ENCODE results near the gene SSC5D.

The SSC5D gene

DNA sequence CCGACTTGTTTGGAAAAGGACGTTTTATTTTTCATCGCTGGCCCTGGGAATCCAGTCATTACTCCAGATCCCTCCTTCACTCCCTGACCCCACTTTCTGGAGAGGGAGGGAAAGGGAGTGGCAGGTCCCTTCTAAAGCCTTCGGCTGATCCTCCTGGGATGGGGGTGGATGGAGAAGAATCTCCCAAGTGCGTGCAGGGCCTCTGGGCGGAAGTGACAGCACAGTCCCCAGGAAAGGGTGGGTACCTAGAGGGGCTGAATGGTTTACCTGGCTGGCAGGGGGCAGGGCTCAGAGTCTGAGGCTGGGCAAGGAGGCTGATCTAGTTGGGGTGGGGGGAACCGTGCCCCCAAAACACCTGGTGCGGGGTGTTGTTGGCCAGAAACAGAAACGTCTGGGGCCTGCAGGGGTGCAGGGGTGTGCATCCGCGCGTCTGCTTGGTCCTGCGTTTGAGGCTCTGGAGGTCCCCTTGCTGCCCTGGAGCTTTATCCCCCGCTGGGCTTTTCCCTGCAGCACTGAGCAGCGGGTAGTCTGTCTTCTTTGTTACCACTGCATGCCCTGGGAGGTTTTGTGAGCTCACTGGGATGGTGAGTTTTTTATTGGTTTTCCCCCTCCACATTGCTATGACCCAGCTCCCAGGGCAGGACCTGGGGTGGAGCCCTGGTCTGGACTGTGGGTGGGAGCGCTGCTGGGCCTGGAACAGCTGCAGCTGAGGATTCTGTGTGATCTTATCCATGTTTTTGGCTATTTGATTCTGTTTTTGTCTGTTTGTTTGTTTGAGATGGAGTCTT, 14.8 kb upstream of the SSC5D start:
- peak overlapping the region; percentile 92 for H3K27ac Mint-ChIP-seq
- no peaks in the 10 kb centered on the region for H3K36me3 Mint-ChIP-seq (ENCODE audit: low read depth)
- peaks cover 54% of the 10 kb centered on the region for H3K4me1 Mint-ChIP-seq
- peak overlapping the region; percentile 52 for H3K4me3 Mint-ChIP-seq
- peaks cover 4% of the 10 kb centered on the region for H3K27me3 Mint-ChIP-seq (ENCODE audit: low read depth, poor library complexity)
- no peaks in the 10 kb centered on the region for H3K9me3 Mint-ChIP-seq
- no peak for DNase-seq
- TF ChIP-seq, protein P1, sequence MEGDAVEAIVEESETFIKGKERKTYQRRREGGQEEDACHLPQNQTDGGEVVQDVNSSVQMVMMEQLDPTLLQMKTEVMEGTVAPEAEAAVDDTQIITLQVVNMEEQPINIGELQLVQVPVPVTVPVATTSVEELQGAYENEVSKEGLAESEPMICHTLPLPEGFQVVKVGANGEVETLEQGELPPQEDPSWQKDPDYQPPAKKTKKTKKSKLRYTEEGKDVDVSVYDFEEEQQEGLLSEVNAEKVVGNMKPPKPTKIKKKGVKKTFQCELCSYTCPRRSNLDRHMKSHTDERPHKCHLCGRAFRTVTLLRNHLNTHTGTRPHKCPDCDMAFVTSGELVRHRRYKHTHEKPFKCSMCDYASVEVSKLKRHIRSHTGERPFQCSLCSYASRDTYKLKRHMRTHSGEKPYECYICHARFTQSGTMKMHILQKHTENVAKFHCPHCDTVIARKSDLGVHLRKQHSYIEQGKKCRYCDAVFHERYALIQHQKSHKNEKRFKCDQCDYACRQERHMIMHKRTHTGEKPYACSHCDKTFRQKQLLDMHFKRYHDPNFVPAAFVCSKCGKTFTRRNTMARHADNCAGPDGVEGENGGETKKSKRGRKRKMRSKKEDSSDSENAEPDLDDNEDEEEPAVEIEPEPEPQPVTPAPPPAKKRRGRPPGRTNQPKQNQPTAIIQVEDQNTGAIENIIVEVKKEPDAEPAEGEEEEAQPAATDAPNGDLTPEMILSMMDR (IDR thresholded peaks at IDR 0.05), result no peak

DNA sequence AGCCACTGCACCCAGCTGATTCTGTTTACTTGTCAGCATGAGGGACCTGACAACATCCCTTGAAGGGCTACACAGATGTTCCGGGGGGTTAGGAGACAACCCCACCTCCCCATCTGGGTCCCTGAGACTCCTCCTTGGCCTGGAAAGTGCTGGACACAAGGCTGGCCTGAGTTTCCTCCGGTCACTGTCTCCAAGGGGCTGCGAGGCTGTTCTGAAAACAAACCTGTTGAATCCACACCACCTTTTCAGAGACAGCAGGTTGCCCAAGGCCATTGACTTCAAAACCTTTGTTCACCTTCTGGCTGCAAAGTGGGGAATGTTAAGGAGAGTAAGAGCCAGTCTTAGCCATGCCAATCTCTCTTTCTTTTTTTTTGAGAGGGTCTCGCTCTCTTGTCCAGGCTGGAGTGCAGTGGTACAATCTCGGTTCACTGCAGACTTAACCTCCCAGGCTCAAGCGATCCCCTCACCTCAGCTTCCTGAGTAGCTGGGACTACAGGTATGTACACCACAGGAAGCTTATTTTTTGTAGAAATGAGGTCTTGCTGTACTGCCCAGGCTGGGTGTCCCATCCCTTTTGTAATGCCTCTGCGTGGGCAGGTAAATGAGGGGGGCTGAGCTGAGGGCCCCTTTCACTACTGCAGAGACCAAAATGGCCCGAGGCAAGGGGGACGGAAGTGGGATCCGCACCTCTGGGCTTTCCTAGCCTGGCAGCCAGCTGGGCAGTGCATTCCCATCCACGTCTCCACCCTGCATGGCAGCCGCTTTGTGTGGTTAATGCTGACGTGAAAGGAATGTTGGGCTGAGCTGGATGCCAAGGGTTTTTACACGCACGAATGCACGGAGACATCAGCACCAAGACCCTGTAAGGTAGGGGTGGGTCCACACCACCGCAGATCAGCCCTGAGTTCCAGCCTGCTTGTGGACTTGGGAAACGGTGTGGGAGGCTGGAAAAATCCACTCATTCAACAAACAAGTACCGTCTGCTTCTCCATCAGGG, 13.7 kb upstream of the SSC5D start:
- Mint-ChIP-seq H3K9me3 (no peaks in the 10 kb centered on the region), H3K36me3 (ENCODE audit: low read depth) (peaks cover 2% of the 10 kb centered on the region), H3K27me3 (ENCODE audit: low read depth, poor library complexity) (no peaks in the 10 kb centered on the region), H3K4me3 (peak overlapping the region; percentile 80), H3K4me1 (peaks cover 65% of the 10 kb centered on the region), H3K27ac (no peak overlapping the region)
- TF ChIP-seq, protein P1 (IDR thresholded peaks at IDR 0.05), result no peak
- DNase-seq, result no peak

DNA sequence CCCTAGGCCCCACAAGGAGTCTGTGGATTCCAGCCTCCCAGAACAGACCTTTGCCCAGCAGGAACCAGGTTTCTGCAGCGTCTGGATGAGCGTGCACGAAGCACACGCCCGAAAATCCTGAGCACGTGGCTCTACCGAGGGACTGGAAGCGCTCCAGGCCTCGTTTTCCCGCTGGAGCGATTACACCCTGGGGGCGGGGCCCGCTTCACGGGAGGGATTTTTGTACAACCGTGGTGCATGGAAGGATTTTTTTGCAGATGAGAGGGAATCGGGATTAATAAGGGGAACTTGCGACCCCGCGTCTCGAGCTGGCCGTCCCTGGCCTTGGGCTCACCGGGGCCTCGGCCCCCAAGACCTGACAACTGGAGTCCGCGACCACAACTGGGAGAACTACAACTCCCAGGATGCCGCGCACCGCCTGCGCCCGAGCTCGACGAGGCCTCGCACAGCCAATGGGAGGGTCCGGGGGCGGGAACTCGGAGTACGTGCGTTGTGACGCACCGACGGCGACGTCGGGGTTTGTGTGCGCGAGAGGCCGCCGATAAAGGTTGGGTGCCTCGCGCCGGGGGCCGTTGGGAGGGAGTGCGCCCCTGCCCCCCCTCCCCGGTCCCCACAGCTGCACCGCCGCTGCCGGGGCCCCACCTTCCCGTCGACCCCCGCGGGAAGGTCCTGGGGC, 12.0 kb upstream of the SSC5D start, which contains the start of gene ZNF628:
Gene ZNF628, plus strand, starts transcription at position 518 of the 676 bp plus-strand sequence. CDS start 3,294 bp downstream, outside the sequence.
- TF ChIP-seq, protein P1 (IDR thresholded peaks at IDR 0.05), result no peak
- H3K36me3 Mint-ChIP-seq (ENCODE audit: low read depth), result peaks cover 7% of the 10 kb centered on the region
- H3K4me1 Mint-ChIP-seq, result peaks cover 72% of the 10 kb centered on the region
- no peaks in the 10 kb centered on the region for H3K27me3 Mint-ChIP-seq (ENCODE audit: low read depth, poor library complexity)
- H3K9me3 Mint-ChIP-seq, result no peaks in the 10 kb centered on the region
- peak within 1 kb of the TSS; percentile 64 for H3K27ac Mint-ChIP-seq
- peak within 1 kb of the TSS; percentile 90 for H3K4me3 Mint-ChIP-seq
- DNase-seq, result peak; percentile 98

DNA sequence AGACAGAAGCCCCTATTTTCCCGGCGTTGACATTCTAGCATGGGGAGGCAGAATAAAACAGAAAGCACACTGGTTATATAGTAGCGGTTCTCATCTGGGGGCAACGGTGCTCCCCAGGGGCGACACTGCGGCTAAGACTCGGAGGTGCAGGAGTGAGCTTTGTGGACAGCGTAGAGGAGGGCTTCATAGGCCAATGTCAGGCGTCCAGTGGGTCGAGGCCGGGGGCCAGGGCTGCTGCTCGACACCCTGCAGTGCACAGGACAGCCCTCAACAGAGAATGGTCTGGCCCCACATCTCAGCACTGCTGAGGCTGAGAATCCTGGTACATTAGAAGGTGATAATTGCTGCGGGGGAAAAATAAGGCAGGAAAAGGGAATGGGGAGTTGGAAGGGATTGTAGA, 10.3 kb upstream of the SSC5D start:
- Mint-ChIP-seq H3K36me3 (ENCODE audit: low read depth) (peaks cover 7% of the 10 kb centered on the region), H3K4me1 (peaks cover 66% of the 10 kb centered on the region), H3K27me3 (ENCODE audit: low read depth, poor library complexity) (no peaks in the 10 kb centered on the region), H3K27ac (peak overlapping the region; percentile 45), H3K9me3 (no peaks in the 10 kb centered on the region), H3K4me3 (peak overlapping the region; percentile 90)
- TF ChIP-seq, protein P1 (IDR thresholded peaks at IDR 0.05), result no peak
- DNase-seq, result no peak

DNA sequence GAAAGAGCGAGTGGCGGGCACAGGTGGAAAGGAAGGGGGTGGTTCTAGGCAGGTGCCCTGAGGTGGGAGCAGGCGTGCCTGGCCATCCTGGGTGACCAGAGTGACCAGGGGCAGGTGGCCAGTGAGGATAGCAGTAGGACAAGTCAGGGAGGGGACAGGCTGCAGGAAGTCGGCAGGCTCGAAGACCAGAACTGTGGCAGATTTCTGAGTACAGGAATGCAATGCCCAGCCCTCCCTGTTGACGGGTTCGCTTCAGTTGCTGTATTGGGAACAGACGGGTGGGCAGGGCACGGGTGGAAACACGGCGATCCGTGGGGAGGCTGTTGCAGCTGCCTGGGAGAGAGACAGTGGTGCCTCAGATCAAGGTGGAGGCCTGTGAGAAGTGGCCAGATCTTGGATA, 9.9 kb upstream of the SSC5D start:
- Mint-ChIP-seq H3K4me1 (peaks cover 62% of the 10 kb centered on the region), H3K27me3 (ENCODE audit: low read depth, poor library complexity) (no peaks in the 10 kb centered on the region), H3K4me3 (peak overlapping the region; percentile 90), H3K36me3 (ENCODE audit: low read depth) (peaks cover 7% of the 10 kb centered on the region), H3K27ac (peak overlapping the region; percentile 40), H3K9me3 (no peaks in the 10 kb centered on the region)
- TF ChIP-seq, protein P1 (IDR thresholded peaks at IDR 0.05), result no peak
- no peak for DNase-seq

Data from nephron progenitor cell (in vitro differentiated cells).